ENCODE measurements around the gene PHLDB2.

GRCh38 chr3:111858642-111859041 is 423 bp upstream of the PHLDB2 start:
- TF ChIP-seq CTCF (IDR thresholded peaks at IDR 0.05), result no peak
- TF ChIP-seq POLR2A (IDR thresholded peaks at IDR 0.05), result no peak

Data from lower leg skin (tissue), 3 donors.